Right ventricle myocardium superior (tissue), 1 donor: ENCODE results near the gene KCTD16. TPM values are rescaled to one million over a fixed set of nuclear protein-coding genes. Genes with fewer than 3 reads are reported as not detected.

Source experiments
- ATAC-seq: fragments of 200-7000 bp; cut with Tn5 transposase; one replicate; pipeline ENCODE4 v1.9.1; 2020; ENCODE audit warnings: mild to moderate bottlenecking; ENCODE audit not compliant: poor library complexity
- DNase-seq: peaks from one replicate; pipeline ENCODE4 v3.0.0-alpha.2; 2020
- intact Hi-C: fragments of 100-400 bp; cut with DNase I; formaldehyde crosslinking; loops from one replicate; pipeline ENCODE4 v1.11.2; 2022
- total RNA-seq: library from RNA; stranded (reverse); fragmentation: NEBNext Ultra II Directional; extraction: Animal tissue kit (Norgen Biotek cat#: 25700); gene quantifications from one replicate; pipeline ENCODE4 v1.2.1, GENCODE V29; 2021
- donor health status: DM: no; HTN: yes; CAD: no; lungs with severe emphysema.

The KCTD16 gene
- total RNA-seq, 1 donor from 2014 or later = 0.03 TPM

DNA sequence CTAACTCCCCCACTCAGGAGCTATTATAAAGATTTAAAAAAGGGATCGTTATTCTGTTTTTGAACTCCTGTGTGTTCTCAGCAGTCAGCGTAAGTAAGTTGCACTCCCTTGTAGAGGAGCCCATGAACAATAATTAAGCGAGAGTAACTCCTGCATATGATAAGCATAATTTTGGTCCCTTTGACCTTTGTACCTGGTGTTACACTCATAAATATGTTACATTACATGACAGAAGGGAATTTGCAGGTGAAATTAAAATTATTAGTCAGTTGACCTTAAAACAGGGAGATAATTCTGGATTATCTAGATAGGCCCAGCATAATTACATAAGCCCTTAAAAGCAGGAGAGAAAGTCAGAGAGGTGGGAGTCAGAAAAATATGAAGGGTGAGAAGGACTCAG, 197.3 kb downstream of the KCTD16 start:
- DNase-seq (no peak), ATAC-seq (no peak)
- intact Hi-C loops = no loop called here

DNA sequence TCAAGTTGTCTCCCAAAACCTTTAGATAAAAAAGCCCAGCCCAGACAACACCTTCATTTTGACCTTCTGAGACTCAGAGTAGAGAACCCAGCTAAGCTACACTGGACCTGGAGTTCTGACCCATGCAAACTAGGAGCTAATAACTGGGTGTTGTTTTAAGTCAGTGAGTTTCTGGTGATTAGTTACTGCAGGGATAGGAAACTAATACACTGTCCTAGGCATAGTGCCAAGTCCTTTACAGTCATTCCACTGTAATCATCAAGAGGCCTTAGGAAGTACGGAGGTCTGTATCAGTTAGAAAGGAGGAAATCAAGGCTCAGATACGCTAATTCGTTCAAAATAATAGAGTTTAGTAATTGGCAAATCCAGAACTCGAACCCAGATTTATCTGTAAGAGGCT, 197.9 kb downstream of the KCTD16 start:
- ATAC-seq = no peak
- no peak for DNase-seq
- intact Hi-C loops = no loop called here

GRCh38 chr5:144369006-144369405, 198.3 kb downstream of the KCTD16 start:
- DNase-seq = no peak
- intact Hi-C loops = no loop called here
- ATAC-seq = no peak

- intact Hi-C loops = no loop called here
- DNase-seq = no peak
- no peak for ATAC-seq
Observed at GRCh38 chr5:144370273-144370672, 199.6 kb downstream of the KCTD16 start.

GRCh38 chr5:144374637-144375036, 204.0 kb downstream of the KCTD16 start:
- intact Hi-C loops = no loop called here
- ATAC-seq = no peak

DNA sequence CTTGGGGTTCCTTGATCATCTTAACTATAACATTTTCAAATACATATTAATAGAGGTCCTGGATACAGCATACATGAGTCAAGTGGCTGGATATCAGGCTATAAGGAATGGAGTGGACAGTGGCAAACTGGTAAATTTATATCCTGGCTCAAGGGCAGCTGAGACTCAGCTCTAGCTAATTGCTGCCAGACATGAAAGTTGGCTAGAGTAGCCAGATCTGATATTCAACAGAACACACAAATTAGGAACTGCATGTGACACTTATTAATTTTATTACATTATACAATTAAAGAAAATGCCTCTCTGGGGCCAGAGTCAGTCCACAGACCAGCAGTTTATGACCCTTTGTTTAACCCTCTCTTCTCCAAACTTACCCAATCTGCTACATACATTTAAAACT, 206.5 kb downstream of the KCTD16 start:
- ATAC-seq (no peak), DNase-seq (no peak)
- intact Hi-C loops = no loop called here

More at GRCh38 chr5:144374637-144375036, 204.0 kb downstream of the KCTD16 start:
- no peak for DNase-seq

- intact Hi-C loops = no loop called here
- DNase-seq = no peak
- ATAC-seq = no peak
Observed at GRCh38 chr5:144378681-144379080, 208.0 kb downstream of the KCTD16 start.

DNA sequence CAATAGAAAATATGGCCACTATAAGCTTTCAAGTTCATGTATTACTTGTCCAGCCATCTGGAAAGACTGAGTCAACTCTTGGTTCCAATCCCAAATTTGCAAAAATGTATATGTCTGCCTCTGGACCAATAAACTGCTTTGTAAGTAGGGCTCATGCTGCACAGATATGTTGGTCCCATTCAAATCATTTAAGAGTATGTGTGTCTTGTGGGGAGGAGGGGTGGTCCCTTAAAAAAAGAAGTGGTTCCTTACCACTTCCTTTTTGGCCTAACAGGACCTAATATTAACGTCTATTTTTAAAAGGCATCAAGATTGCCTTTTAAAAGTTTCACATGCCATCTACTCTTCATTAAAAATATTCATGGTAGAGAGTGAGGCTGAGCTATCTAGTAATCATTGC, 214.9 kb downstream of the KCTD16 start:
- intact Hi-C loops = loop anchor here (10.0 kb wide), 1 partner anchor 181 kb away; no protein-coding TSS in a partner anchor
- no peak for DNase-seq
- no peak for ATAC-seq

GRCh38 chr5:144386315-144386714, 215.6 kb downstream of the KCTD16 start:
- ATAC-seq = no peak
- intact Hi-C loops = loop anchor here (10.0 kb wide), 1 partner anchor 182 kb away; no protein-coding TSS in a partner anchor
- DNase-seq = no peak

DNA sequence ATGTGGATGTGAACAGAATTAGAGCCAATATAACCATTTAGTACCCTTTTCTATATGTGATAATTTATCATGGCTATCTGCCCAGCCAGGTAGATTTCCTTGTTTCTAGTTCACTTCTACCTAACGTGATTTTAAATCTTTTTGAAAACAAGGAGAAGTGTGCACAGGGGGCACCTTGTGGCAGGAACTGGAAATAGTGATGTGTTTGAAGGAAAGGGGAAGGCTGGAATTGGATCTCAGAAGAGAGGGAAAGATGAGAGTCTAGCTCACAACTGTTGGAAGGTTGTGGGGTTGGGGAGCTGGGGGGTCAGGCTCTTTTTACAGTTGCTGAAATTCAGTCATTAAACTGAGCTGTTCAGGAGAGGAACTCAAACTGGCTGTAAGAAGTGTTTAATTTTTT, 219.5 kb downstream of the KCTD16 start:
- no peak for ATAC-seq
- intact Hi-C loops = no loop called here
- no peak for DNase-seq

- DNase-seq (no peak), ATAC-seq (no peak)
- intact Hi-C loops = no loop called here
Observed at GRCh38 chr5:144391044-144391443, 220.4 kb downstream of the KCTD16 start.

DNA sequence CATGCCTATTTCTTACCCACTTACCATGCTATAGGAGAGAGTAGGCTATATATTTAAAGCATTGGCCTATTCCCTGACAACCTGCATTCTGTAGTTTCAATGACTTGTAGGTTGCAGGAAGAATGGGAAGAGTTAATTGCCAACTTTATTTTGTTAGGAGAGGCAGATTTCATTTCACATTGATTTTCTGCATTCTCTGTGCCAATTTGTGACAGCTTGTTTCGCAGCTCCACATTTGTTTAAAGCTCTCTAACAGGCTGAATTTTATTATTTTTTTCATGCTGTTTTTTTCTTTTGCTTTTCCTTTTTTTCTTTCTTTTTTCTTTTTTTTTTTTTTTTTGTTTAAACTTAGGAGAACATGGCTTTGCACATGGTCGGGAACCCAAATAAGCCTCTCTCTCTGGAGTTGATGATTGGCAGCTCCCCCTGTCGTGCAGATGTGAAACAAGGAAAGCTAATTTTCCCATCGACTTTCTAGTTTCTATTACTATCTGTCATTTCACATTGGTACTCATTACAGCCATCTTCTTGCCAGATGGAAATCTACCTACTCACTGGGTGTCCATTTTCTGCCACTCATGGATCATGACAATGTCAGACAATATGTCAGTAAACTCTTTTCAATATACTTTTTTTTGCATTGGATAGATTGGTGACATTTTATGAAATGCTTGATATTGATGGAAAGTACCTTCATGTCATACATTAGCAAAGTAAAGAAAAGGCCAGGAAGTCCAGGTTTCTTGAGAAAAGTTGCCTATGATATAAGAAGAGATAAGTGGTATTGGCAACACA, 223.2 kb downstream of the KCTD16 start:
- intact Hi-C loops = no loop called here
- DNase-seq (no peak), ATAC-seq (no peak)

- ATAC-seq = no peak
- intact Hi-C loops = no loop called here
- DNase-seq = no peak
Observed at GRCh38 chr5:144395704-144396103, 225.0 kb downstream of the KCTD16 start.

GRCh38 chr5:144403058-144403457, 232.4 kb downstream of the KCTD16 start:
- ATAC-seq (no peak), DNase-seq (no peak)
- intact Hi-C loops = no loop called here

- intact Hi-C loops = no loop called here
- no peak for ATAC-seq
Observed at GRCh38 chr5:144403817-144404420, 233.2 kb downstream of the KCTD16 start.

GRCh38 chr5:144404672-144405071, 234.0 kb downstream of the KCTD16 start:
- DNase-seq (no peak), ATAC-seq (no peak)
- intact Hi-C loops = no loop called here

More at GRCh38 chr5:144403817-144404420, 233.2 kb downstream of the KCTD16 start:
- no peak for DNase-seq

DNA sequence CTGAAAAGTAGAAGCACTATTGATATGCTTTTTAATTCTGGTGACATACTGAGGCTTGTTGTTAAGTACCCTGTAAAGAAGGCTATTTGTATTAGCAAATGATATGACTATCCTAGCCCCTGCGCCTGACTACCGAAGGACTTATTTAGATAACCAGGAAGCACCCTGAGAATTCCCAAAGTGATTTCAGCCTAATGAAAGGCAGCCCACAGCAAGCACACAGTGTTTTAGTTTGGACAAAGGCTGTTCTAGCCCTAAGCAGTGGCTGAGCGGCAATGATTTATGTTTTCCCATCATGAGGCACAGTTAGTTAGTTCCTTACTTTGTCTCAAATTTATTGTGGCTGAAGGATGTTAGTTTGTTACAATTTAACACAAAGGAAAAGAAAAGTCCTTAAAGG, 235.3 kb downstream of the KCTD16 start:
- no peak for ATAC-seq

DNA sequence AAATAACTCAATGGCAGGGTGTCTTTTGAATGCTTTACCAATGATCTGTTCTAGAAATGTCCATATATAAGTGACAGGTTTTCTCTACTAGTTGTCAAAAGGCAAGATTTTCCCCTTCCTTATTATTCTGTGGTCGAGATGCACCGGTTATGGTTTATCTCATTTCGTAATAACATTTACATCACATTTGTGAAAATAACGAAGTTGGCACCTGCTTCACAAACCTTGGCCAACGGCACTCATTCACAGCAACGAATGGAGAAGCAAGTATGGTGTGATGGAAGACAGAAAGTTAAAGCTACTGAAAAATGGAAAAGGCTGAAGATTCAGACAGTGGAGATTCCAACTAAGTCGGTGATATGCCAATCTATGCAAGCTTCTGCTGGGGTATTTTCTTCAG, 235.8 kb downstream of the KCTD16 start:
- DNase-seq = no peak
- no peak for ATAC-seq
- intact Hi-C loops = no loop called here

More for the DNA sequence above, 235.3 kb downstream of the KCTD16 start:
- intact Hi-C loops = no loop called here
- DNase-seq = no peak

DNA sequence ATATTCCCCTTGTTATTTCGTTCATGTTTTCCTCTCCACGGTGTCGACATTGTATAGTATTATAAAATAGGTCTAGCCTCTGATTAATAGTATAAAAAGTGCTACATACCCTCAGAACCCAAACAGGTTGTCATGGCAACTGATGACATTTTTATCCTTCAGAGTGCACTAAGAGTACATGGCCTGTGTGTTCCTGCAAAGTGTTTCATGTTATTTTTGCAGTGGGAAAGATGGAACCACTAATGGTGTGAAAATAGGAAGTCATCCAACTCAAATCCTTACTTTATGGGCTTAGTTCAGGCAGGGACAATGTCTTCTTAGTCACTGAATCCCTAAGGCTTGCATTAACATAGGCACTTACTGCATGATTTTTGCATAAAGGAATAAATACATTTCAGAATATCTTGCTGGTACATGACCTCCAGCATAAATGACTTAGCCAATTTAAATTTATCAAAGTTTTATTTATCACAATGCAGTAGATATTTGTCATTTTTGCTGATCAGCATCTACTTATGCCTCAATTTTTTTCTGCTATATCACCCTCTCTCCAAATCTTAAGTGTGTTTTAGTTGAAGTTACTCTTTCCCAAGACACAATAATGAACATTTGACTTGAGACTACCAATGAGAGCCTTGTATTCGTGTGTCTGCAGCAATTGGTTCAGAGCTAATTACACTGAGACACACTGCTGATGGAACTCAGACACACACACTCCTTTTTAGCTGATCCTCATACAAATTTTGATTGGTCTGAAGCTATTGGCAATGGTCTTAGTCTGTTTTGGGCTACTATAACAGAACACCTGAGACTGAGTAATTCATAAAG, 243.7 kb downstream of the KCTD16 start:
- DNase-seq (no peak), ATAC-seq (no peak)
- intact Hi-C loops = no loop called here
